K562 (cell line): ENCODE results near the gene TRNAU1AP. TPM values are rescaled to one million over a fixed set of nuclear protein-coding genes. Genes with fewer than 3 reads are reported as not detected.

Experiments used
- CBX8 ChIP-seq: fragments of 200-600 bp; sonication (generic); IDR thresholded peaks from 2 replicates; pipeline ENCODE4 v1.6.1; 2012; ENCODE audit warnings: borderline replicate concordance, mixed run types, low read depth, mild to moderate bottlenecking, moderate library complexity, mixed read lengths, low read length, control low read depth, inconsistent platforms; ENCODE audit not compliant: poor library complexity, severe bottlenecking; ENCODE audit errors: extremely low read depth
- CEBPG ChIP-seq, 3 experiments: fragments of 200-800 bp in 1 of 3; sonication (Bioruptor generic) in 1 of 3; sonication (generic) in 1 of 3; formaldehyde crosslinking in 1 of 3; IDR thresholded peaks in 2 of 3; conservative IDR thresholded peaks in 1 of 3; 2 replicates each; pipeline versions ENCODE4 v1.6.1 to v1.8.0; 2016 to 2022; ENCODE audit warnings: missing compliant biosample characterization in 2 of 3, missing genetic modification characterization in 2 of 3, mild to moderate bottlenecking in 1 of 3, missing genetic modification reagents in 1 of 3
- CHD4 ChIP-seq: fragments of 200-600 bp; sonication (generic); IDR thresholded peaks from 3 replicates; pipeline ENCODE4 v1.6.1; 2012; ENCODE audit warnings: low read depth, mild to moderate bottlenecking, mixed read lengths, low read length, inconsistent platforms; ENCODE audit not compliant: insufficient read depth, insufficient replicate concordance, poor library complexity, severe bottlenecking
- CTBP1 ChIP-seq: fragments of 450-650 bp; IDR thresholded peaks from 2 replicates; pipeline ENCODE4 v1.6.1; 2016; ENCODE audit warnings: borderline replicate concordance
- FOXA3 ChIP-seq, 2 experiments: fragments of 450-650 bp in 1 of 2; sonication (generic) in 1 of 2; formaldehyde crosslinking; IDR thresholded peaks in 1 of 2; conservative IDR thresholded peaks in 1 of 2; 2 replicates each; pipeline versions ENCODE4 v1.4.0 to v1.8.0; 2020 to 2022; ENCODE audit warnings: mild to moderate bottlenecking in 2 of 2, missing genetic modification reagents in 1 of 2
- HNRNPK ChIP-seq: fragments of 200-400 bp; formaldehyde crosslinking; IDR thresholded peaks from one replicate; pipeline ENCODE4 v1.6.1; 2018; ENCODE audit warnings: mild to moderate bottlenecking, low read depth, low read length; ENCODE audit not compliant: poor library complexity, severe bottlenecking
- MBD2 ChIP-seq: sonication (generic); IDR thresholded peaks from 2 replicates; pipeline ENCODE4 v1.6.1; 2016; ENCODE audit warnings: low read depth, borderline replicate concordance
- MEF2D ChIP-seq: conservative IDR thresholded peaks from 2 replicates; pipeline ENCODE4 v1.6.1; 2016; ENCODE audit warnings: low read depth, missing genetic modification characterization, missing compliant biosample characterization
- NFYB ChIP-seq: IDR thresholded peaks from 2 replicates; pipeline ENCODE4 v1.6.1; 2011; ENCODE audit warnings: mild to moderate bottlenecking, moderate library complexity; ENCODE audit not compliant: insufficient read length; ENCODE audit errors: extremely low read depth
- PML ChIP-seq: IDR thresholded peaks from 2 replicates; pipeline ENCODE4 v1.6.1; 2012; ENCODE audit warnings: low read length, inconsistent platforms
- RHOXF2B ChIP-seq: fragments of 250-450 bp; sonication (Bioruptor Pico); conservative IDR thresholded peaks from 2 replicates; pipeline ENCODE4 v1.5.1; 2021
- SNRNP70 ChIP-seq: fragments of 200-400 bp; formaldehyde crosslinking; optimal IDR thresholded peaks from 2 replicates; pipeline ENCODE3; 2017; ENCODE audit warnings: low read depth, low read length
- XRCC4 ChIP-seq: IDR thresholded peaks from one replicate; pipeline ENCODE4 v1.6.1; 2011; ENCODE audit not compliant: insufficient read depth, insufficient read length; ENCODE audit errors: extremely low read depth
- ZNF551 ChIP-seq: fragments of 250-450 bp; sonication (Bioruptor Pico); IDR thresholded peaks from 2 replicates; pipeline ENCODE4 v1.5.0; 2021; ENCODE audit warnings: mild to moderate bottlenecking, moderate library complexity
- ZNF561 ChIP-seq: fragments of 450-650 bp; formaldehyde crosslinking; conservative IDR thresholded peaks from 2 replicates; pipeline ENCODE4 v1.4.0; 2020; ENCODE audit warnings: mild to moderate bottlenecking, moderate library complexity
- ZNF583 ChIP-seq: fragments of 250-450 bp; sonication (Bioruptor Pico); IDR thresholded peaks from 2 replicates; pipeline ENCODE4 v1.4.0; 2020
- ZNF696 ChIP-seq: fragments of 250-450 bp; sonication (Bioruptor Pico); conservative IDR thresholded peaks from 2 replicates; pipeline ENCODE4 v1.4.0; 2020; ENCODE audit warnings: mild to moderate bottlenecking, moderate library complexity
- polyA plus RNA-seq, 8 experiments: library from polyadenylated mRNA; depleted of rRNA in 4 of 8; stranded (reverse) in 5 of 8; unstranded in 3 of 8; fragments of >200 nt; fragmentation: Nextera tagmentation in 2 of 8; fragmentation: Illumina TruSeq in 1 of 8; extraction: Ambion mirVana in 2 of 8; extraction: Trizol in 1 of 8; gene quantifications; 2 replicates each; pipeline versions ENCODE4 v1.2.1 to v1.2.3, GENCODE V29; 2011 to 2014; ENCODE audit warnings: inconsistent platforms in 1 of 8, missing spikeins in 1 of 8
- total RNA-seq, 7 experiments: library from RNA; depleted of rRNA in 6 of 7; stranded (reverse); fragments of >200 nt in 6 of 7; fragmentation: Illumina TruSeq in 2 of 7; extraction: Trizol in 2 of 7; gene quantifications; 2 replicates each; pipeline versions ENCODE4 v1.2.1 to v1.2.3, GENCODE V29; 2011 to 2021; ENCODE audit warnings: low replicate concordance in 1 of 7
- TF ChIP-seq, protein P1 (sequence below), 2 experiments: fragments of 450-650 bp; IDR thresholded peaks; 2 replicates each; pipeline ENCODE4 v1.6.1; 2016; ENCODE audit warnings: mild to moderate bottlenecking in 2 of 2, borderline replicate concordance in 1 of 2, low read depth in 1 of 2, moderate library complexity in 1 of 2

The TRNAU1AP gene
- total and polyA plus RNA-seq, 9 of the 15 experiments (the other 6 are each of a cell fraction or from before 2014, with no cell fraction given) = 34.9 to 110 (median 46.3) TPM

DNA sequence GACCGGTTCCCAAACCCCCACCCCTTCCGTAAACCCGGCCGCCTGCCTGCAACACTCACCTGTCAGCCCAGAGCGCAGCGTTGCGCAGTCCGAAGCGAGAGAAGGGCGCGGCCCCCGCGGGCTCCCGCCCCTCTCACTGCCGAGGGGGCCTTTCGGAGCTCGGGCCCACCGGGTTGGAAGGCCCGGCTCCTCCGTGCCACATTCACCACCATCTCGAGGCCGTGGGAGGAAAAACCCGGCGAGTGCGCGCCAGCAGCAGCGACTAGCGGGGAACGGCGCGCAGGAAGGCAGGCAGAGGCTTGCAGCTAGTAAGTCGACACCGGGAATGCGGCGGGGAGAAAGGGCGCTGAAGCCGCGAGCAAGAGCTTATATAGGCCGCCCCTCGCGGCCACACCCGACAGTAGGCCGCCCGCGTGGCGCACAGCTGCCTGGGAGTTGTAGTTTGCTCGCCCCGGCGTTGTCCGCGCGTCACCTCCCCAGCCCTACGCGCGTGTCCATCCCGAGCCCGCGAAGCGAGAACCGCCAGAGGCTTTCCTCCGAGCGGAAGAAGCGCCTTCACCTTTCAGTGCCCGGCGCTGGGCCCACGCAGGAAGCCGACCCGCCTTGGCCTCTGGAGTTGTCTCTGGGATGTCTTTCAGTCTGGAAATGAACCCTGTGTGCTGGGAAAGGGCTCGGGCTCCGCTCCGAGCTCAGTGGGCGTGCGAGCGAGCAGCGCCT lies 28.8 kb downstream of the TRNAU1AP start (continued):
- TF ChIP-seq, protein P1, sequence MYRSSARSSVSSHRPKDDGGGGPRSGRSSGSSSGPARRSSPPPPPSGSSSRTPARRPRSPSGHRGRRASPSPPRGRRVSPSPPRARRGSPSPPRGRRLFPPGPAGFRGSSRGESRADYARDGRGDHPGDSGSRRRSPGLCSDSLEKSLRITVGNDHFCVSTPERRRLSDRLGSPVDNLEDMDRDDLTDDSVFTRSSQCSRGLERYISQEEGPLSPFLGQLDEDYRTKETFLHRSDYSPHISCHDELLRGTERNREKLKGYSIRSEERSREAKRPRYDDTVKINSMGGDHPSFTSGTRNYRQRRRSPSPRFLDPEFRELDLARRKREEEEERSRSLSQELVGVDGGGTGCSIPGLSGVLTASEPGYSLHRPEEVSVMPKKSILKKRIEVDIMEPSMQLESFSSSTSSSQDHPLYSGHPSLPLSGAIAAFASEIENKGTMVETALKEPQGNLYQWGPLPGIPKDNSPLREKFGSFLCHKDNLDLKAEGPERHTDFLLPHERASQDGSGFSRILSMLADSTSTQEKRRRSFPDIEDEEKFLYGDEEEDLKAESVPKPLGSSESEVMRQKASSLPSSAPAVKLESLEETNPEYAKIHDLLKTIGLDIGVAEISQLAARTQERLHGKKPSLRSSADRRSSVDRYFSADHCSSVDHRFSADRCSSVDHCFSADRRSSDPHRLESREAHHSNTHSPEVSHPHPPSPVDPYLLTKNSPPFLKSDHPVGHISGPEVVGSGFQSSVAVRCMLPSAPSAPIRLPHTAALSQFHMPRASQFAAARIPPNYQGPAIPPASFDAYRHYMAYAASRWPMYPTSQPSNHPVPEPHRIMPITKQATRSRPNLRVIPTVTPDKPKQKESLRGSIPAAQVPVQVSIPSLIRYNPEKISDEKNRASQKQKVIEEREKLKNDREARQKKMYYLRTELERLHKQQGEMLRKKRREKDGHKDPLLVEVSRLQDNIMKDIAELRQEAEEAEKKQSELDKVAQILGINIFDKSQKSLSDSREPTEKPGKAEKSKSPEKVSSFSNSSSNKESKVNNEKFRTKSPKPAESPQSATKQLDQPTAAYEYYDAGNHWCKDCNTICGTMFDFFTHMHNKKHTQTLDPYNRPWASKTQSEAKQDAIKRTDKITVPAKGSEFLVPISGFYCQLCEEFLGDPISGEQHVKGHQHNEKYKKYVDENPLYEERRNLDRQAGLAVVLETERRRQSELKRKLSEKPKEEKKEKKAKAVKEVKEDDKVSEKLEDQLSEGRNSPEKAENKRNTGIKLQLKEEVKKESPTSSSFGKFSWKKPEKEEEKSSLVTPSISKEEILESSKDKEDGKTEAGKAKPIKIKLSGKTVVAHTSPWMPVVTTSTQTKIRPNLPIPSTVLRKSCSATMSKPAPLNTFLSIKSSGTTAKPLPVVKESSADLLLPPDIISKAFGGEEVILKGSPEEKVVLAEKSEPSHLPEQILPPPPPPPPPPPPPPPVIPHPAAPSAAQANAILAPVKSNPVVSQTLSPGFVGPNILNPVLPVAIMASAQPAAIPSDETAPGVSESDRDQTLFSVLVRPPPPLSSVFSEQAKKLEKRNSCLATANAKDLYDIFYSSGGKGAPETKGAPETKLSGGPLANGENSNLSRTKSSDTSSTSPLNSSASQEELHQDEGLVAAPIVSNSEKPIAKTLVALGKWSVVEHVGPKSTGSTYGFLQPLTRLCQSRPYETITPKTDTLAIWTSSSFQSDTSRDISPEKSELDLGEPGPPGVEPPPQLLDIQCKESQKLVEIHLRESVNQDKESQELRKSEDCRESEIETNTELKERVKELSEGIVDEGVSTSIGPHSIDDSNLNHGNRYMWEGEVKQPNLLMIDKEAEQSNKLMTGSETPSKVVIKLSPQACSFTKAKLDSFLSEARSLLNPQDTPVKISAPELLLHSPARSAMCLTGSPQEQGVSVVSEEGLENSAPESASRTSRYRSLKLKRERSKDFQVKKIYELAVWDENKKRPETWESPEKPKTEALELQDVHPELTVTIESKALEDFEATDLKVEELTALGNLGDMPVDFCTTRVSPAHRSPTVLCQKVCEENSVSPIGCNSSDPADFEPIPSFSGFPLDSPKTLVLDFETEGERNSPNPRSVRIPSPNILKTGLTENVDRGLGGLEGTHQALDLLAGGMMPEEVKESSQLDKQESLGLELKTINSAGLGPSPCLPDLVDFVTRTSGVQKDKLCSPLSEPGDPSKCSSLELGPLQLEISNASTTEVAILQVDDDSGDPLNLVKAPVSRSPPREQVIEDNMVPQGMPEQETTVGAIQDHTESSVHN (IDR thresholded peaks at IDR 0.05; ENCODE audit: borderline replicate concordance in 1 of 2, low read depth in 1 of 2) = no peak
- TF ChIP-seq CBX8 (no peak), ZNF583 (CRISPR knock-in tag) (no peak), XRCC4 (no peak), SNRNP70 (no peak), MEF2D (no peak), ZNF561 (CRISPR knock-in tag) (no peak), RHOXF2B (CRISPR knock-in tag) (no peak), PML (peak; percentile 98), CHD4 (no peak), FOXA3 (CRISPR knock-in tag; conservative IDR thresholded peaks at IDR 0.05 in 1 of 2, IDR thresholded peaks at IDR 0.05 in 1 of 2) (no peak), CEBPG (CRISPR knock-in tag; IDR thresholded peaks at IDR 0.05) (no peak), CEBPG (tag; conservative IDR thresholded peaks at IDR 0.05 in 1 of 2, IDR thresholded peaks at IDR 0.05 in 1 of 2) (peak in 1 of 2 experiments; percentile 61; a peak in 2 of 4 replicates), HNRNPK (peak; percentile 57), NFYB (no peak), CTBP1 (peak; percentile 87), ZNF551 (no peak), ZNF696 (CRISPR knock-in tag) (no peak), MBD2 (peak; percentile 97)
